HG02759 (cell line): ENCODE data around the gene CACNA1F.
A peak's percentile ranks its signal among the peaks of the same experiment; 100 is the strongest.

ENCODE experiments used
- ATAC-seq: cut with Tn5 transposase; IDR thresholded peaks from one replicate; pipeline ENCODE4 v1.9.1; 2021; ENCODE audit warnings: mild to moderate bottlenecking, moderate library complexity; ENCODE audit not compliant: unreplicated experiment

CACNA1F gene

GRCh38 chrX:49155900-49156837 lies 77.0 kb downstream of the CACNA1F start:
- ATAC-seq, result peak; percentile 94

DNA sequence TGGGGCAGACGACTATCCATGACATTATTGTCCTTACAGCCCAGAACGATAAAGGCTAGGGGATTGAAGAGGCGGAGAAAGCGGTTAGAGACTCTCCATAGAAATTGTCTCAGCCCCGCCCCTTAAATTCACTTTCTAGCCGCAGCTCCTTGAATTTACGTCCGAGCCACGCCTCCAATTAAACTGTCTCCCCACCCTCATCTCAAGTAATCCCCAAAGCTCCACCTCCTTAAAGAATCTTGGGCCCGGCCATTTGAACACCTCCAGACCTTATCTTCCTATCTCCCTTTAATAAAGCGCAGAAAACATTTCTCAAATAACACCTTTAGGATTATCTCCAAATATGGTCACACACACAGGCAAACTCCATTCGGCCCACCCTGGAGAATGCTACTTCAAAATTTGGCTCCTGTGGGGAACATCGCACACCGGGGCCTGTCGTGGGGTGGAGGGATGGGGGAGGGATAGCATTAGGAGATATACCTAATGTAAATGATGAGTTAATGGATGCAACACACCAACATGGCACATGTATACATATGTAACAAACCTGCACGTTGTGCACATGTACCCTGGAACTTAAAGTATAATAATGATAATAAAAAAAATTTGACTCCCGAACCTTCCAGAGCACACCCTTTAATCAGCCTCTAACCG lies 77.8 kb downstream of the CACNA1F start:
- ATAC-seq, result no peak
